Bronchial epithelial cell (primary cell): Measurements from ENCODE around the gene GLIS1. TPM values are rescaled to one million over a fixed set of nuclear protein-coding genes. Genes with fewer than 3 reads are reported as not detected.

Experiments
- DNase-seq: peaks from one replicate; pipeline ENCODE4 v3.0.0-alpha.2; 2010; ENCODE audit warnings: low read depth
- FAIRE-seq: peaks from 2 replicates; lab custom pipeline; 2011; peaks lifted over from hg19 to GRCh38; lab: Jason Lieb, UNC
- H3K27me3 ChIP-seq: 2 replicates; pipeline ENCODE4 v1.5.1; 2011; ENCODE audit warnings: low read length; ENCODE audit not compliant: control insufficient read depth, insufficient read depth
- H3K36me3 ChIP-seq: 2 replicates; pipeline ENCODE4 v1.5.1; 2011; ENCODE audit warnings: low read length; ENCODE audit not compliant: control insufficient read depth, insufficient read depth
- H3K4me3 ChIP-seq: 2 replicates; pipeline ENCODE4 v1.5.1; 2011; ENCODE audit warnings: mild to moderate bottlenecking, low read depth, low read length, control low read depth
- total RNA-seq: library from RNA; depleted of rRNA; stranded (reverse); fragments of >200 nt; gene quantifications from 2 replicates; pipeline ENCODE4 v1.2.1, GENCODE V29; 2014
- TF ChIP-seq, protein P1 (sequence below): IDR thresholded peaks from 2 replicates; pipeline ENCODE4 v1.5.1; 2011; ENCODE audit warnings: mild to moderate bottlenecking, moderate library complexity, low read length, control low read depth, inconsistent platforms; ENCODE audit not compliant: insufficient read depth, severe bottlenecking

The GLIS1 gene
- total RNA-seq, 1 donor from 2014 or later, result under 0.01 TPM

GRCh38 chr1:53629101-53629691 is 109.8 kb downstream of the GLIS1 start:
- no peaks in the 10 kb centered on the region for H3K36me3 ChIP-seq
- FAIRE-seq (no peak), DNase-seq (no peak)
- H3K27me3 ChIP-seq, result no peaks in the 10 kb centered on the region
- TF ChIP-seq, protein P1, sequence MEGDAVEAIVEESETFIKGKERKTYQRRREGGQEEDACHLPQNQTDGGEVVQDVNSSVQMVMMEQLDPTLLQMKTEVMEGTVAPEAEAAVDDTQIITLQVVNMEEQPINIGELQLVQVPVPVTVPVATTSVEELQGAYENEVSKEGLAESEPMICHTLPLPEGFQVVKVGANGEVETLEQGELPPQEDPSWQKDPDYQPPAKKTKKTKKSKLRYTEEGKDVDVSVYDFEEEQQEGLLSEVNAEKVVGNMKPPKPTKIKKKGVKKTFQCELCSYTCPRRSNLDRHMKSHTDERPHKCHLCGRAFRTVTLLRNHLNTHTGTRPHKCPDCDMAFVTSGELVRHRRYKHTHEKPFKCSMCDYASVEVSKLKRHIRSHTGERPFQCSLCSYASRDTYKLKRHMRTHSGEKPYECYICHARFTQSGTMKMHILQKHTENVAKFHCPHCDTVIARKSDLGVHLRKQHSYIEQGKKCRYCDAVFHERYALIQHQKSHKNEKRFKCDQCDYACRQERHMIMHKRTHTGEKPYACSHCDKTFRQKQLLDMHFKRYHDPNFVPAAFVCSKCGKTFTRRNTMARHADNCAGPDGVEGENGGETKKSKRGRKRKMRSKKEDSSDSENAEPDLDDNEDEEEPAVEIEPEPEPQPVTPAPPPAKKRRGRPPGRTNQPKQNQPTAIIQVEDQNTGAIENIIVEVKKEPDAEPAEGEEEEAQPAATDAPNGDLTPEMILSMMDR, result no peak
- H3K4me3 ChIP-seq, result no peak overlapping the region

DNA sequence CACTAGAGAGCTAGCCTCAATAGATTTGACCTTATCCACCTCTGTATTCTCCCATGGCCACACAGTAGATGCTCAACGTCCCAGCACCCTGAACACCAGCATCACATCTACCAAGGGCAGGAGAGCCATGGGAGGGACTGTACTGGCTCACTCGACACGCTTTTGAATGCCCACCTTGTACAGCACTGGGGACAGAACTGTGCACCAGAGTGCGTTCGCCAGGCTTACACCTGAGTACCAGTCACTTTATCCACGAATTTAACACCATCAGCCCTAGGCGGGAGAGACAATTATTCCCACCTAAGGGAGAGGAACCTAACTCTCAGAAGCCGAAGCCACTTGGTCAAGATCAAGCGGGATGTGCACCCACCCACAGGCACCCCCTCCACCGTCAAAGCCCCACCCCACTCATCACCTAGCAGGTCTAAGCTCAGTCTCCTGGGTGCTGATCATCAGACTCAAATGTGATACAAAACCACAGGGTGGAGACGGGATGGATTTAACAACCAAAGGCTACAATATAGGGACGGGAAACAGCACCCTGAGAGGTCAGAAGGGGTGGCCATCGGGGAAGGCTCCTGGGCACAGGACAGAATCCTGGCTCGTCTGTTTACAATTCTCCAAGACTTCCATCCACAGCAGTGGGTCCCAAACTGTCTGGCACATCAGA is 110.5 kb downstream of the GLIS1 start:
- DNase-seq (no peak), FAIRE-seq (no peak)
- H3K36me3 ChIP-seq, result no peaks in the 10 kb centered on the region
- TF ChIP-seq, protein P1, result no peak
- no peaks in the 10 kb centered on the region for H3K27me3 ChIP-seq
- no peak overlapping the region for H3K4me3 ChIP-seq

DNA sequence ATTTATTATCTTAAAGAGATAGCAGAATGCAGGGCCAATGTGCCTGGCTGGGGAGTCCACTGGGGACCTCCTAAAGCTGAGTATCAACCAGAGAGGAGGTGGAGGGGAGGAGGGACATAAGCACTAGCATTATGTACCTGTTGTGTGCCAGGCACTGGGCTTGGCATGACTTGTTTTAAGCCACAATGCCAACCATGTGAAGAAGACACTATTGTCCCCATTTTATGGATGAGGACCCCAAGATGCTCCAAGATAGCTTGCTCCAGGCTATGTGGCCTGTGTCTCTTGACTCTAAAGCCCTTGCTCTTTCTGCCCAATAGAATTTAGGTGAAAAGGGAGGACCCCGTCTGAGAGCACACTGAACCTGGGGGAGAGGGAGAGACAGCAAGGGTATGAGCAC is 111.3 kb downstream of the GLIS1 start:
- no peak for FAIRE-seq
- no peak for DNase-seq
- H3K36me3 ChIP-seq, result no peaks in the 10 kb centered on the region
- no peaks in the 10 kb centered on the region for H3K27me3 ChIP-seq
- TF ChIP-seq, protein P1, result no peak
- H3K4me3 ChIP-seq, result no peak overlapping the region

GRCh38 chr1:53627031-53627430 is 111.9 kb downstream of the GLIS1 start:
- FAIRE-seq (no peak), DNase-seq (no peak)
- no peak overlapping the region for H3K4me3 ChIP-seq
- no peaks in the 10 kb centered on the region for H3K27me3 ChIP-seq
- TF ChIP-seq, protein P1, result no peak
- H3K36me3 ChIP-seq, result no peaks in the 10 kb centered on the region

DNA sequence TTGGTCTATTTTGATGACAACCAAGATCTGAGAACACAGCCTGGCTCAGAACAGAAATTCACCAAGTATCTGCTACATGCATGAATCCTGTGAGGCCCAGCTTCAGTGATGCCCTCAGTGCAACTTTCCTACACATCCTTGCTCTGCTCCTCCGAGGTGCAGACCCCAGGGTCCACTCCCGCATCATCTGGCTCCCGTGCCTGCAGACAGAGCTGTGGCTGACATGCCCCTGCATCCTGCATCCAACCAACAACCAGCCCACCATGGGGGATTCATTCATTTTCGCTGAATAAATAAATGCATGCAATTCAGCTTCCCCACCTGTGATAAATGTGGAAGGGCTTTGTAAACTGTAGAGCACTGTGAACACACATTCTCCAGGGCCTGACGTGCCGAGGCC is 112.3 kb downstream of the GLIS1 start:
- peak; percentile 36 for FAIRE-seq
- H3K36me3 ChIP-seq, result no peaks in the 10 kb centered on the region
- H3K27me3 ChIP-seq, result no peaks in the 10 kb centered on the region
- no peak for DNase-seq
- no peak overlapping the region for H3K4me3 ChIP-seq
- TF ChIP-seq, protein P1, result no peak
